NCI-H187 treated with DMSO at 0.1 percent for 48 hours (cell line): ENCODE data around the gene LDB3.

Source experiments
- DNase-seq: peaks from one replicate; lab custom pipeline; 2025; lab: John Stamatoyannopoulos, UW

LDB3 gene

DNA sequence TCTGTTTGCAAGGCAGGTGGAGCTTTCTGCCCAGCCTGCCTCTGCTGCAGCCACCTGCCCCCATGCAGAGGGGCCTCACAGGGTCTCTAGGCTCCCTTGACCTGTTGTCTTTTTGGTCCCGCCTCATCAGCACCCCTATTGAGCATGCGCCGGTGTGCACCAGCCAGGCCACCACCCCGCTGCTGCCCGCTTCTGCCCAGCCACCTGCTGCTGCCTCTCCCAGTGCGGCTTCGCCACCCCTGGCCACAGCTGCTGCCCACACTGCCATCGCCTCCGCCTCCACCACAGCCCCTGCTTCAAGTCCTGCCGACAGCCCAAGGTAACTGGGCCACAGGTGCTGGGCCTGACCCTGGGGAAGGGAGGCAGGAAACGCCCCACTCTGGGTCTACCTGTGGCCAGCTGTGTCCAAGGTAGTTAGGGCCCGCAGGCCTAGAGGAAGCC, 38.1 kb downstream of the LDB3 start:
- DNase-seq, result no peak

DNA sequence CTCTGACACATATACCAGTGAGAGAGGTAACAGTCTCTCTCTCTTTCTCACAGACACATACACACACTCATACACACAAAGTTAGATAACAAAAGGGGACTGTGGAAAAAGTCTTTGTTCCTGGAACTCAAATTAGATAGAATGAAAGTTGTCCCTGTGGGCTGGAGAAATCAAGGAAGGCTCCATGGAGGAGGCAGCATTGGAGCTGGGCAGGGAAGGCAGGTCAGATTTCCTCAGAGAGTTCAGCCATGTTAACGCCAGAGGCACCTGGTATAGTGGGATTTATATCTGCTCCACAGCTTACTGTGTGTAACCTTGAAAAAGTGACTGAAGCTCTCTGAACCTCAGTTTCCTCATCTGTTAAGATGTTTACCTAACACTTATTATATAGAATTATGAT, 38.7 kb downstream of the LDB3 start:
- no peak for DNase-seq

- no peak for DNase-seq
These were observed 39.2 kb downstream of the LDB3 start for GRCh38 chr10:86707505-86707904.

- no peak for DNase-seq
These were observed 39.9 kb downstream of the LDB3 start for GRCh38 chr10:86708068-86708782.

- DNase-seq, result no peak
These were observed 40.6 kb downstream of the LDB3 start for GRCh38 chr10:86708783-86709380.

GRCh38 chr10:86709396-86710185, 41.3 kb downstream of the LDB3 start:
- no peak for DNase-seq

DNA sequence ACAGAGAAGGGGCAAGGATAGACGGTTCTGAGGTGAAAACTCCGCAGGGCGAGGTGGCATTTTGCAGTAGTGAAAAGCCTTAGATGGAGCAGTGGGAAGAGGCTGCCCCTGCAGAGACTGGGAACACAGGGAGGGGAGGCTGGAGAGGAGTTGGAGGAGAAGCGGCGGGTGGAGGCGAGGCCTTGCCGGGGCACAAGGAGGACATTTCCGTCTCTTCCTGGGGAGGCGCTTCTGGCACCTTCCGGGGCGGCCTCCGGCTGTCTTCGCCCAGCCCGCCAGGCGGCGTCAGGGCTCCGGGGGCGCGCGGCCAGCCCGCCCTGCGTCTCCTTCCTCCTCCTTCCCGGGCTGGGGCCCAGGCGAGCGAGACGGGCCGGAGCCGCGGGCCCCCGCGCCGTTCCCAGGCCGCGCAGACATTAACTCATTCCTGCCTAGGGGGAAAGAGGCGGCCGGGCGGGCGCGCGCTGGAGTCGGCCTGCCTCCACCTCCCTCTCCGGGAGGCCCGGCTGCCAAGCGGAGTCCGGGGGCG, 42.7 kb downstream of the LDB3 start:
- DNase-seq, result no peak

GRCh38 chr10:86711513-86712316, 43.4 kb downstream of the LDB3 start:
- no peak for DNase-seq

- DNase-seq, result no peak
These were observed 44.0 kb downstream of the LDB3 start for GRCh38 chr10:86712317-86712707.

- DNase-seq, result no peak
These were observed 47.0 kb downstream of the LDB3 start for GRCh38 chr10:86715156-86715795.

- no peak for DNase-seq
These were observed 47.5 kb downstream of the LDB3 start for GRCh38 chr10:86715836-86716235.

- DNase-seq, result no peak
These were observed 48.2 kb downstream of the LDB3 start for GRCh38 chr10:86716466-86716865.

- no peak for DNase-seq
These were observed 50.2 kb downstream of the LDB3 start for GRCh38 chr10:86718556-86718955.

GRCh38 chr10:86721232-86721631, 52.9 kb downstream of the LDB3 start:
- no peak for DNase-seq

GRCh38 chr10:86723009-86723408, 54.7 kb downstream of the LDB3 start:
- DNase-seq, result no peak

DNA sequence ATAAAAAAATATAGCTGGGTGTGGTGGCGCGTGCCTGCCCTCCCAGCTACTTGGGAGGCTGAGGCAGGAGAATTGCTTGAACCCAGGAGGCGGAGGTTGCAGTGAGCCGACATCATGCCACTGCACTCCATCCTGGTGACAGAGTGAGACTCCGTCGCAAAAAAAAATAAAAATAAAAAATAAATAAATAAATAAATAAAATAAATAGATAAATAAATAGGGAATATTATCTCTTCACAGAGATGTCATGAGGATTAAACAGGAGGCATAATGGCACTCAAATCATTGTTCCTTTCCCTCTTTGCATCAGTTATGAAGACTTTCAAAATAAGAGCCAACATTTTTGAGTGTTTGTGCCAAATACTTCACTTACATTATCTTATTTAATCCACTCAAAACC, 56.1 kb downstream of the LDB3 start:
- DNase-seq, result no peak

DNA sequence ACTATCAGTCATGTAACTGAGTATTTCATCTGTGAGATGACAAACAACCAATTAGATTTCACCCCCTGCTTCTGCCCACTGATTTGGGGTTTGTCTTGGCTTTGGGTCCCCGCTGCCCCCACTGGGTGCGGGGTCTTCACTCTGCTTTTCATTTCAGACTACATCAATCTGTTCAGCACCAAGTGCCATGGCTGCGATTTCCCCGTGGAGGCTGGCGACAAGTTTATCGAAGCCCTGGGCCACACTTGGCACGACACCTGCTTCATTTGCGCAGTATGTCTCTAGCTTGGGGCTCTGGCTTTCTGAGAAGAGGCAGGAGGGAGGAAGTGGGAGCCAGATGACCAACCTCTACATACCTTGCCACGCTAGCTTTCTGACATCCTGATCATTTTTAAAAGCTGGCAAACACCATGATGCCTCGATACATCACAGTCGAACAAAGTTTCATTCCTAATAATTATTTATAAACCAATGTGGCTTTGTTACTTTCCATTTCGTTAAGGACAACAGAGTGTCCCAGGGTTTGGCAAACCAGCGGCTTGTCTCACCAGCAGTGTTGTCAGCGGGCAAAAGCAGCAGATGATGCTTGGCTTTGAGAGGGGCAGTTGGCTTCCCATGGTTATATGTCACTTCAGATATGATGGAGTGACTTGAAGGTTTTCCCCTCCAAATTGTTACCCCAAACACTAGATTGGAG, 57.8 kb downstream of the LDB3 start:
- DNase-seq, result no peak

- no peak for DNase-seq
These were observed 58.3 kb downstream of the LDB3 start for GRCh38 chr10:86726677-86726999.

DNA sequence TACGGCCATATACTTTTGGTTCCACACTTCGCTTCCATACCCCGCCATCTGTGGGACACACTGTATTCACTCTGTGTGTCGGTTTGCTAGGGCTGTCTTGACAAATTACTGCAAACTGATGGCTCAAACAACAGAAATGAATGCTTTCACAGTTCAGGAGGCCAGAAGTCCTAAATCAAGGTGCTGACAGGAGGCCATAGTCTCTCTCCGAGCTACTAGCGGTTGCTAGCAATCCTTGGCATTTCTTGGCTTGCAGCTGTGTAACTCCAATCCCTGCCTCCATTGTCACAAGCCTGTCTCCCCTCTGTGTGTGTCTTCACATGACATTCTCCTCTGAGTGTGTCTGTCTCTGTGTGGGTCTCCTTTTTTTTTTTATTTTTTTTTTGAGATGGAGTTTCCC, 59.2 kb downstream of the LDB3 start:
- DNase-seq, result no peak

GRCh38 chr10:86728056-86728455, 59.7 kb downstream of the LDB3 start:
- no peak for DNase-seq

DNA sequence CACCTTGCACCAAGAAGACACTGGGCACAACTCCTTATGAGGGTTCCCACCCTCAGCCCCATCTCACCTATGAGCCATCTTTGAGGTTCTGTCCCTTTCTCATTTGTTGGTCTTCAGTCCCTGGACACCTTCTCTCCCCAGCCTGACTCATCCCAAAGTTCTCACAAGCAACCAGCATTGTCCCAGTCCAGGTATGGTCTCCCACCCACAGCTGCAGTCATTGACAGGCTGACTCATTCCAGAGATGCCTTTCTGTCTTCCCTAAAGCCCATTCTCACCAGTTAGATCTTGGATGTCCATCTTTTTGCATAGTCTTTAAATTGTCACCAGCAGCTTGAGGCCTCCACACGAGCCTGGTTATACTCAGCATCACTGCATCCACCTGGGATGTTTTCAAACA, 61.4 kb downstream of the LDB3 start:
- DNase-seq, result no peak
